NCI-H146 treated with DMSO at 0.1 percent for 48 hours (cell line): ENCODE results near the gene CGB1.
"Not testable (repeated sequence)": the region's sequence is repeated elsewhere in the genome, so short reads cannot be mapped to it uniquely, and the experiment has no call there.

Experiments
- DNase-seq: peaks from one replicate; lab custom pipeline; 2025; ENCODE audit not compliant: unreplicated experiment; lab: John Stamatoyannopoulos, UW

Gene CGB1

DNA sequence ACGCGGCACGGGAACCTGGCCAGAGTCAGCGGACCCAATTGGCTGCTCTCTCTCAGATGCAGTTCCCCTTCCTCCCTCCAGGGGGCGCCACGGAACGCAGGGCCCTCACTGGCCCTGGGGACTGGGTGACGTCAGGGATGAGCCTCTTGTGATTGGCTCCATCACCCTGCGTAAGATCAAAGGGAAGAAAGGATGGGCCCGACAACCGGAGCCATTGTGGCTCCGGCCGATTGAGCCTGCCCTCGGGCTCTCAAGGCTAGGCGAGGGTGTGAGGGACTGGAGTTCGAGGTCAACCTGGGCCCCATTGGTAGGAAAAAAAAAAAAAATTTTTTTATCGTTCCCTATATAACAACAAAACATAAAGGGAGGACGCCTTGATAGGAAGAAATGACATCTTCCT, at the start of gene CGB1:
TSS of gene CGB1 (minus strand) at position 81 of the 400 bp plus-strand sequence. CDS start 184 bp downstream, outside the sequence.
- DNase-seq: peak; percentile 31

DNA sequence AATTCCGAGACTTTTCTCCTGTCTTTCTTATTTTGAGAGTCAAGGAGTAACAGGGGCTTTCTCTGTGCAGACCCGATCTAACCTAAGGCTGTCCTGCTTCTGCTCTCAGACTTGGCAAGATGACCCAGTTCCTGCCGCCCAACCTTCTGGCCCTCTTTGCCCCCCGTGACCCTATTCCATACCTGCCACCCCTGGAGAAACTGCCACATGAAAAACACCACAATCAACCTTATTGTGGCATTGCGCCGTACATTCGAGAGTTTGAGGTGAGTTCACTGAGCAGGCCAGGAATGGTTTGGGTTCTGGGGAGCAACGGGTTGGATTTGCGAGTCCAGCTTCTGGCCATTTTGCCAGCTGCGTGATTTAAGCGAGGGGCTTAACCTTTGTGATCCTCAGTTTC, 49.6 kb upstream of the CGB1 start:
- no peak for DNase-seq

DNA sequence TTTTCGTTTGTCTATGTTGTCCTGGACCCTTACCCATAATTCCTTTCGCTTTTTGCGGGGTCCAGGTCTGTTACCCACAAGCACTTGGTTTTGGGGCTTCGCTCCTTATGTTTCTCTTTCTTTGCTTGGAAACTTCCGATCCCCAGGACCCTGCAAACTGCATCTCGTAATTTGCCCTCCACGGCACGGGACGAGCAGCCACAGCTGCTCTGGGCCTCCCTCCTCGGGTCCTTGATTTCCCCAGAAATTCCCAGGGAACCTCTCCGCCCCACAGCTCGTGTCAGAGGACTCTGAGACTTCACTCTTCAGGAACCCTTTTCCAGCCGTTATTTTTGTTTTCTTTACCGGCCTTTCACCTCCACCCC, 49.2 kb upstream of the CGB1 start:
- DNase-seq: no peak

DNA sequence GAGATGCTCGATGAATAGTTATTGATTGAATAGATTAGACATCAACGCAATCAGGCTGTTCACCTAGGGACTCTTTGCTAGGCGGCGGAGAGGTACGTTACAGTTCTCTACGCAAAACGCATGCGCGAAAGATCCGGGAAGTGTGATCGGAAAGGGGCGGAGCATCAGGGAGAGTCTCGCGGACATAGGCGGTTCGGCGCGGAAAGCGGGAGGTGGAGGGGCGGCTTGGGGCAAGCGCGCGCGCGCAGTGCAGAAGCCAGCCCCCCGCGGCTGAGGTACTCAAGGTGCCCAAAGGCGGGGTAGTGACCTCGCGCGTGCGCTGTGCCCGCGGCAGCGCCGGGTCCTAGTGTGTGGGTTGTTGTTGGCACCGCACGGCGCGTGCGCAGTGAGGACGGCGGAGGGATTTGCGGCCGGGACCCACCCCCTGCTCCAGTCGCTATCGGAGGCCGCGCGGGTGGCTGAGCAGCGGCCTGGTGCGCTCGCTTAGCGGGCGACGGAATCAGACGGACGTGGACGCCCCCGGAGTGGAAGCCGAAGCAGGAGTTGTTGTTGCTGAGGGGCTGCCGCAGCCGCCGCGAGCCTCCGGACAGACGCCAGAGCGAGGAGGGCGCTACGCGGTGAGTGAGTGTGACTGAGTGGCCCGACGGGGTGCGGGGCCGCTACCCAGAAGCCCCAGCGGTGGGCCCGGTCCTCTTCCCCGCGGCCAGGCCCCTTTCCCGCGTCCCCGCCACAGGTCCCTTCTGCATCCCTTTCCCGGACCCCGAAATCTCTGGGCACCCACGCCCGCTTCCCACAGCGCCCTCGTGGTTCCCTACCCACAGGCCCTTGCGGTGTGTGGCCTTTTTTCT, 48.5 kb upstream of the CGB1 start, which contains the start of gene SNRNP70:
TSS of gene SNRNP70 (plus strand) at position 432 of the 848 bp plus-strand sequence. CDS start 964 bp downstream, outside the sequence.
- DNase-seq: peak; percentile 98

DNA sequence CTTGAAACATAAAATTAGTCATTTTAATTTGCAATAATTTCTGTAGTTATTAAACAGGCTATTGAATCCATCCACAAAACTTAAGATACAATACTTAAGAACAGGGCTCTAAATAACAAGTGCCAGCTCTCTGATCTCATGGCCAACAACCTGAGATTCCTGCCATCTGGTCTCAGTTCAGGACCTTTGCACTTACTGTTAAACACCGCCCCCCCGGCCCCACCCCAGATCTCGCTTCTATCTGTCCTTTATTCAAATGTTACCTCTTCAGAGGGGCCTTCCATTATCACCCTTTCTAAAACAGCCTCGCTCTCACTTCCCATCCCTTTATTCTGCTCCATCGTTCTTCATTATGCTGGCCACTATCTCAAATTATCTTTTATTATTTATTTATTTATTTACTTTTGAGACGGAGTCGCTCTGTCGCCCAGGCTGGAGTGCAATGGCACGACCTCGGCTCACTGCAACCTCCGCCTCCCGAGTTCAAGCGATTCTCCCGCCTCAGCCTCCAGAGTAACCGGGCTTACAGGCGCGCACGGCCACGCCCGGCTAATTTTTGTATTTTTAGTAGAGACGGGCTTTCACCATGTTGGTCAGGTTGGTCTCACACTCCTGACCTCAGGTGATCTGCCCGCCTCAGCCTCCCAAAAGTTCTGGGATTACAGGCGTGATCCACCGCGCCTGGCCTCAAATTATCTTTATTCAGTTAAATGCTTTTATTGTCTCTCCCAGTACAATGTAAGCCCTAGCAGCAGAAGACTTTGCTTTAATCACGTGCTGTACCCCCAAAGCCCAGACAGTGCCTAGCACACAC, 47.7 kb upstream of the CGB1 start:
- peak; percentile 45 for DNase-seq

- no peak for DNase-seq
Observed at GRCh38 chr19:49081273-49081672, 44.6 kb upstream of the CGB1 start.

DNA sequence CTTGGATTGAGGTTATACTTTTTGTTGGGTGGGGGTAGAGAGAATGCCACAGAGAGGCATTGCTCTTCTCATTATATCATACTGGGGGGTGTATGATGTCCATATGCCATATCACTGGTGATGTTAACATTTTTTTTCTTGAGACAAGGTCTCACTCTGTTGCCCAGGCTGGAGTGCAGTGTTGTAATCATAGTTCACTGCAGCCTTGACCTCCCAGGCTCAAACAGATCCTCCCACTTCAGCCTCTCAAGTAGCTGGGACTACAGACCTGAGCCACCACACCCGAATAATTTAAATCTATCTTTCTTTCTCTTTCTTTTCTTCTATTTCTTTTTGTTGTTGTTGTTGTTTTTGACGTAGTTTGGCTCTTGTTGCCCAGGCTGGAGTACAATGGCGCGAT, 43.7 kb upstream of the CGB1 start:
- DNase-seq: no peak

- DNase-seq: not testable (repeated sequence)
Observed at GRCh38 chr19:49074869-49075268, 38.2 kb upstream of the CGB1 start.

- peak; percentile 15 for DNase-seq
Observed at GRCh38 chr19:49073514-49074378, 37.1 kb upstream of the CGB1 start.

DNA sequence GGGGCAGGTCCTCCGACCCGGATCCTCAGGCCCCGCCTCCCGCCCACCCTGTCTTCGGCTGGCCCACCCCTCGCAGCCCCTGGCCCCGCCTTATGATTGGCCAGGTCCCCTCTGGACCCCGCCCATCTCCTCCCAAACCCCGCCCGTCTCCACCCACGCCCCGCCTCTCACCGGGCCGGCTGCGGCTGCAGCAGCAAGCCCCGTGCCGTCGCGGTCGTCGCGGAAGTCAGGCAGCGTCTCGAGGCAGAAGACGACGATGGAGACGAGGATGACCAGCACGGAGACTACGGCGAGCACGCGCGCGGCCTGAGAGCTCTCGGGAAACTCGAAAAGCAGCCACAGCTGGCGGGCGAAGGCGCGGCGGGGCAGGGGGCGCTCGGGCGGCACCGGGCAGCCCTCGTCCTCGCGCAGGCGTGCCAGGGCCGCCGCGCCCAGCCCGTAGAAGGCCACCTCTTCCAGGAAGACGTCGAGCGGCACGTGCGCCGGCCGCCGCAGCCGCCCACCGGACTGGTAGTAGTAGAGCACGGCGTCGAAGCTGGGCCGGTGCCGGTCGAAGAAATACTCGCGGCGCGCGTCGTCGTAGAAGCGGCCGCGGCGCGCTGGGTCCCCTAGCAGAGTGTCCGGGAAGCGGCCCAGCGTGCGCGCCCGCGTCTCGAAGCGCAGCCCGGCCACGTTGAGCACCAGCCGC, 35.3 kb upstream of the CGB1 start:
- DNase-seq: no peak

DNA sequence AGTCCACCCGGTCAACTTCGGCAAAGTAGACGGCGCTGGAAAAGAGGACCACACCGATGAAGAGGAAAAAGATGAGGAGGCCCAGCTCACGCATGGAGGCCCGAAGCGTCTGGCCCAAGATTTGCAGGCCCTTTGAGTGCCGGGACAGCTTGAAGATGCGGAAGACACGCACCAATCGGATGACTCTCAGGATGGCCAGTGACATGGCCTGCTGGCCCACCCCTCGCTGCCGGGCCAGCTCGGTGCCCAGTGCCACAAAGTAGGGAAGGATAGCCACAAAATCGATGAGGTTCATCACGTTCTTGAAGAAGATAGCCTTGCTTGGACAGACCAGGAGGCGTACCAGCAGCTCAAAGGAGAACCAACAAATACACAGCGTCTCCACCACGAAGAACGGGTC, 33.7 kb upstream of the CGB1 start:
- DNase-seq: no peak

GRCh38 chr19:49069026-49069425, 32.3 kb upstream of the CGB1 start:
- DNase-seq: no peak

DNA sequence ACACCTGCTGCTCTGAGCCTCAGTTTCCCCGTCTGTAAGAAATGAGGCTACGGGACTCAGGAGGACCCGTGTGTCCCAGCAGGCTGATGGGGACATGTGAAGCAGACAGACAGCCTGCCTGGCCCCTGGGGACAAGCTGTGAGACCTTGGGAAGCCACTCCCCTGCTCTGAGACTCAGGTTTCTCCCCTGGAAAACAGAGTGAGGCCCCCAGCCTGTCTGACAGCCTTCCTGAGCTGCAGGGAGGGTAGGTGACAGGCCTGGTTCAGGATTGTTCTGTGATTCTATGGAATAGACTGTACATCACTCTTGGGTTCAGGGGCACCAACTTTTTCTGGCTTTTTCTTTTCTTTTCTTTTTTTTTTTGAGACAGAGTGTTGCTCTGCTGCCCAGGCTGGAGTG, 30.9 kb upstream of the CGB1 start:
- DNase-seq: no peak

GRCh38 chr19:49065905-49066512, 29.3 kb upstream of the CGB1 start:
- DNase-seq: no peak

- DNase-seq: no peak
Observed at GRCh38 chr19:49064768-49065611, 28.3 kb upstream of the CGB1 start, which contains the start of gene NTF4. Gene NTF4 (minus strand): TSS chr19:49064818. CDS start chr19:49061997, 2,821 bp downstream.

GRCh38 chr19:49064029-49064629, 27.4 kb upstream of the CGB1 start:
- DNase-seq: no peak

DNA sequence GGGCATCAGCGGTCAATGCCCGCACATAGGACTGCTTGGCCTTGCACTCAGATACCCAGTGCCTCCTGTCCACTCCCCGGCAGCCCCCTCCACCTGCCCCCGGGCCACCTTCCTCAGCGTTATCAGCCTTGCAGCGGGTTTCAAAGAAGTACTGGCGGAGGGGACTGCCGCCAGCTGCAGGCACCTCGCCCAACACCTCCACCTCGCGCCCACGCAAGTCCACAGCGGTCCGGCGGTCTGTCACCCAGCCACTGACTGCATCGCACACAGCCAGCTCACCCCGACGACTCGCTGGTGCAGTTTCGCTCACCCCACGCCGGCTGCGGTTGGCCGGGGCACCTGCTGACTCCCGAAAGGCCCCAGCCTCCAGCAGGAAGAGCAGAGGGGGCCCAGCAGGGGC, 24.8 kb upstream of the CGB1 start:
- DNase-seq: no peak

DNA sequence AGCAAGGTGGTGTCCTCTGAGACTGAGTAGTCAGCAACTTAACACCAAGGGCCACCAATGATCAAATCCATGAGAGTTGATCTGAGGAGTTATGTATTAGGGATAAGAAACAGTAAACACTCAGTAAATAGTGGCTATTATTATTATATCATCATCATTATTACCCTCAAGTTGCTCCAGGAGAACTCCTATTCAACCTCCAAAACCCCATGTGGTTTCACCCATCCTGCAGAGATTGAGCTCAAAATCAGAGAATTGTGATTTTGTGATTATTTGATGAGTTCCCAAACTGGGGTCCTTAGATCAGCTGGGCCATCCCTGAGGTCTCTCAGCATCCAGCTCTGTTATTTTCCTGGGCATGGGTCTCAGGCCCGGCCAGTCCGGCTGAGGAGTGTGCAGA, 24.3 kb upstream of the CGB1 start:
- DNase-seq: no peak

DNA sequence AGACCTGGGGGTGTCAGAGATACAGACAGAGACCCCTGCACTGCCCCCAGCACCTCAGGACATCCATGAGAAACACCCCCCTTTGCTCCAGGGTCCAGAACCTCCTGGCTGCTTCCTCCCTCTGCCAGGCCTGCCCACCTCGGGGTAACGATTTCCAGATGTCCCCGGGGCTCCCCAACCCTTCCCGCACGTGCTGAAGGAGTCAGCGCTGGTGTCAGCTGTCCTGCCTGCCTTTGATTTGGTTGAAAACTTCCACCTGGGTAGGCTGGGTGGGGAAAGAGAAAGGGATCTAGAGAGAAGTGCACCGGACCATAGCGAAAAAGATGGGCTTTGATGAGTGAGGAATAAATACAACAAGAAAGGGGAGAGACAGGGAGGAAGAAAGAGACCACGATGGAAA, 22.4 kb upstream of the CGB1 start:
- DNase-seq: no peak
